SK-N-SH (cell line): ENCODE data around the gene CCDC88C. TPM values are rescaled to one million over a fixed set of nuclear protein-coding genes. Genes with fewer than 3 reads are reported as not detected.

Experiments
- CTCF ChIA-PET: fragments of 300-600, 350-600 bp; formaldehyde crosslinking; extraction: SDS; loops from one replicate; lab custom pipeline; 2021; lab: Yijun Ruan, JAX
- POLR2A ChIA-PET: fragments of 350-600 bp; sonication (Branson Sonifier 250); formaldehyde crosslinking; extraction: SDS; loops from one replicate; lab custom pipeline; 2020; ENCODE audit warnings: antibody characterized with exemption, inconsistent platforms; lab: Yijun Ruan, JAX
- DNase-seq: peaks from one replicate; pipeline ENCODE4 v3.0.0; 2012
- H2AFZ ChIP-seq: fragments of 200-600 bp; sonication (generic); 2 replicates; pipeline ENCODE4 v1.8.1; 2016; ENCODE audit warnings: antibody characterized with exemption, mild to moderate bottlenecking, low read depth
- H3F3A ChIP-seq: fragments of 200-600 bp; sonication (generic); replicated peaks from 2 replicates; pipeline ENCODE3; 2016; ENCODE audit warnings: antibody characterized with exemption, mild to moderate bottlenecking; ENCODE audit not compliant: insufficient read depth
- H3K27ac ChIP-seq, 2 experiments: fragments of 200-500 bp in 1 of 2; fragments of 200-600 bp in 1 of 2; sonication (Bioruptor generic) in 1 of 2; sonication (generic), shearing (Covaris generic) in 1 of 2; 2 replicates each; pipeline versions ENCODE4 v1.5.1 to v1.6.1; 2014 to 2016; ENCODE audit warnings: low read depth in 2 of 2, inconsistent platforms in 1 of 2, low read length in 1 of 2, mild to moderate bottlenecking in 1 of 2, mixed read lengths in 1 of 2
- H3K27me3 ChIP-seq: fragments of 200-600 bp; sonication (generic), shearing (Covaris generic); 2 replicates; pipeline ENCODE4 v1.6.1; 2016; ENCODE audit warnings: mixed run types; ENCODE audit not compliant: insufficient read depth
- H3K36me3 ChIP-seq, 2 experiments: fragments of 200-500 bp in 1 of 2; fragments of 200-600 bp in 1 of 2; sonication (Bioruptor generic) in 1 of 2; sonication (generic) in 1 of 2; replicated peaks in 1 of 2; 2 replicates each; pipeline versions ENCODE3 to v1.5.1; 2014 to 2016; ENCODE audit warnings: low read length in 1 of 2, mild to moderate bottlenecking in 1 of 2; ENCODE audit not compliant: insufficient read depth in 2 of 2, control insufficient read depth in 1 of 2
- H3K4me1 ChIP-seq, 2 experiments: fragments of 200-500 bp in 1 of 2; fragments of 200-600 bp in 1 of 2; sonication (Bioruptor generic) in 1 of 2; sonication (generic), shearing (Covaris generic) in 1 of 2; 2 replicates each; pipeline versions ENCODE4 v1.5.1 to v1.6.1; 2014 to 2016; ENCODE audit warnings: low read depth in 1 of 2, low read length in 1 of 2, mixed run types in 1 of 2; ENCODE audit not compliant: insufficient read depth in 2 of 2, control insufficient read depth in 1 of 2
- H3K4me2 ChIP-seq: fragments of 200-600 bp; sonication (generic), shearing (Covaris generic); 2 replicates; pipeline ENCODE4 v1.6.1; 2017; ENCODE audit warnings: mixed run types
- H3K4me3 ChIP-seq, 2 experiments: fragments of 200-500 bp in 1 of 2; fragments of 200-600 bp in 1 of 2; sonication (Bioruptor generic) in 1 of 2; sonication (generic), shearing (Covaris generic) in 1 of 2; 2 replicates each; pipeline versions ENCODE4 v1.5.1 to v1.8.1; 2014 to 2016; ENCODE audit warnings: low read depth in 2 of 2, inconsistent platforms in 1 of 2, low read length in 1 of 2, mild to moderate bottlenecking in 1 of 2, mixed read lengths in 1 of 2, moderate library complexity in 1 of 2
- H3K79me2 ChIP-seq: fragments of 200-600 bp; sonication (generic); 2 replicates; pipeline ENCODE4 v1.8.1; 2017; ENCODE audit warnings: mild to moderate bottlenecking; ENCODE audit not compliant: insufficient read depth
- H3K9ac ChIP-seq: fragments of 200-600 bp; sonication (generic); 2 replicates; pipeline ENCODE4 v1.6.1; 2017; ENCODE audit warnings: mixed run types
- H3K9me2 ChIP-seq: fragments of 200-600 bp; sonication (generic); 2 replicates; pipeline ENCODE4 v1.6.1; 2017; ENCODE audit warnings: mixed run types
- H3K9me3 ChIP-seq: fragments of 200-600 bp; sonication (generic); 2 replicates; pipeline ENCODE4 v1.6.1; 2017; ENCODE audit warnings: mixed run types, mild to moderate bottlenecking, moderate library complexity
- H4K20me1 ChIP-seq: fragments of 200-600 bp; sonication (generic); 2 replicates; pipeline ENCODE4 v1.6.1; 2017; ENCODE audit warnings: mild to moderate bottlenecking, mixed run types; ENCODE audit not compliant: insufficient read depth
- CHD2 ChIP-seq: fragments of 150-350 bp; IDR thresholded peaks from 2 replicates; pipeline ENCODE4 v1.6.1; 2018; ENCODE audit warnings: low read length; ENCODE audit not compliant: partially characterized antibody
- GABPA ChIP-seq: IDR thresholded peaks from 2 replicates; pipeline ENCODE4 v1.4.0; 2012; ENCODE audit warnings: low read depth, mild to moderate bottlenecking
- MAX ChIP-seq: IDR thresholded peaks from 2 replicates; pipeline ENCODE4 v1.4.0; 2012; ENCODE audit warnings: low read depth
- MEF2A ChIP-seq: IDR thresholded peaks from 2 replicates; pipeline ENCODE4 v1.4.0; 2012; ENCODE audit warnings: low read depth, borderline replicate concordance
- NFIC ChIP-seq: IDR thresholded peaks from 2 replicates; pipeline ENCODE4 v1.4.0; 2012; ENCODE audit warnings: borderline replicate concordance
- NRF1 ChIP-seq: IDR thresholded peaks from 2 replicates; pipeline ENCODE4 v1.6.1; 2012; ENCODE audit warnings: low read depth, mild to moderate bottlenecking, low read length
- RAD21 ChIP-seq: IDR thresholded peaks from 2 replicates; pipeline ENCODE4 v1.6.1; 2012; ENCODE audit warnings: mild to moderate bottlenecking, low read length
- RCOR1 ChIP-seq: fragments of 150-350 bp; IDR thresholded peaks from 2 replicates; pipeline ENCODE4 v1.6.1; 2017; ENCODE audit warnings: antibody characterized with exemption, low read length
- SMC3 ChIP-seq: IDR thresholded peaks from 2 replicates; pipeline ENCODE4 v1.6.1; 2012; ENCODE audit warnings: low read depth, low read length, improper control_type of control experiment
- TAF1 ChIP-seq: IDR thresholded peaks from 2 replicates; pipeline ENCODE4 v1.6.1; 2012; ENCODE audit warnings: low read depth, mild to moderate bottlenecking, low read length, moderate library complexity, borderline replicate concordance
- TCF12 ChIP-seq: IDR thresholded peaks from 2 replicates; pipeline ENCODE4 v1.4.0; 2012
- TEAD4 ChIP-seq: IDR thresholded peaks from 2 replicates; pipeline ENCODE4 v1.4.0; 2012; ENCODE audit warnings: mild to moderate bottlenecking, borderline replicate concordance; ENCODE audit not compliant: insufficient read depth
- USF2 ChIP-seq: fragments of 150-350 bp; IDR thresholded peaks from 2 replicates; pipeline ENCODE4 v1.6.1; 2017; ENCODE audit warnings: antibody characterized with exemption, low read length, low read depth, borderline replicate concordance
- ZBTB33 ChIP-seq: IDR thresholded peaks from 2 replicates; pipeline ENCODE4 v1.4.0; 2012; ENCODE audit warnings: low read depth, borderline replicate concordance
- WGBS: methylation state at CpG from one replicate; pipeline ENCODE4 v1.1.6; 2017; ENCODE audit warnings: low lambda C conversion rate; 5-methylcytosine and 5-hydroxymethylcytosine counted together
- polyA plus RNA-seq, 3 experiments: library from polyadenylated mRNA; depleted of rRNA; stranded (reverse); fragments of >200 nt; gene quantifications; 2 replicates each; pipeline ENCODE4 v1.2.3, GENCODE V29; 2012

The CCDC88C gene
- polyA plus RNA-seq, 1 of the 3 experiments (the other 2 are of a cell fraction), result 0.39 TPM

GRCh38 chr14:91405241-91405721 is 12.3 kb downstream of the CCDC88C start:
- H3F3A ChIP-seq, result no peaks in the 10 kb centered on the region
- H3K4me2 ChIP-seq, result no peak overlapping the region
- CTCF ChIA-PET, result interaction anchor here (1.3 to 2.9 kb wide), 5 partner anchors 10 to 233 kb away, joined by 3 to 10 read pairs (median 6); no protein-coding TSS in a partner anchor
- no peaks in the 10 kb centered on the region for H3K36me3 ChIP-seq
- DNase-seq, result no peak
- POLR2A ChIA-PET, result no interaction called here
- no peak for TF ChIP-seq NRF1
- no peak for TF ChIP-seq SMC3
- no peak for TF ChIP-seq MEF2A
- no peak for TF ChIP-seq MAX
- no peak for TF ChIP-seq GABPA
- TF ChIP-seq RAD21, result no peak
- no peak overlapping the region for H3K9ac ChIP-seq
- no peak overlapping the region for H3K27ac ChIP-seq
- H3K9me2 ChIP-seq, result no peaks in the 10 kb centered on the region
- no peaks in the 10 kb centered on the region for H3K9me3 ChIP-seq
- no peak overlapping the region for H3K4me3 ChIP-seq
- H4K20me1 ChIP-seq, result no peaks in the 10 kb centered on the region
- no peaks in the 10 kb centered on the region for H3K79me2 ChIP-seq
- H2AFZ ChIP-seq, result no peak overlapping the region
- H3K27me3 ChIP-seq, result no peaks in the 10 kb centered on the region
- WGBS, result 83% methylated on average over 10 of the region's 14 CpGs
- H3K4me1 ChIP-seq, result peaks cover 0 to 13% of the 10 kb centered on the region in 2 experiments; a peak in 1 of 4 replicates

DNA sequence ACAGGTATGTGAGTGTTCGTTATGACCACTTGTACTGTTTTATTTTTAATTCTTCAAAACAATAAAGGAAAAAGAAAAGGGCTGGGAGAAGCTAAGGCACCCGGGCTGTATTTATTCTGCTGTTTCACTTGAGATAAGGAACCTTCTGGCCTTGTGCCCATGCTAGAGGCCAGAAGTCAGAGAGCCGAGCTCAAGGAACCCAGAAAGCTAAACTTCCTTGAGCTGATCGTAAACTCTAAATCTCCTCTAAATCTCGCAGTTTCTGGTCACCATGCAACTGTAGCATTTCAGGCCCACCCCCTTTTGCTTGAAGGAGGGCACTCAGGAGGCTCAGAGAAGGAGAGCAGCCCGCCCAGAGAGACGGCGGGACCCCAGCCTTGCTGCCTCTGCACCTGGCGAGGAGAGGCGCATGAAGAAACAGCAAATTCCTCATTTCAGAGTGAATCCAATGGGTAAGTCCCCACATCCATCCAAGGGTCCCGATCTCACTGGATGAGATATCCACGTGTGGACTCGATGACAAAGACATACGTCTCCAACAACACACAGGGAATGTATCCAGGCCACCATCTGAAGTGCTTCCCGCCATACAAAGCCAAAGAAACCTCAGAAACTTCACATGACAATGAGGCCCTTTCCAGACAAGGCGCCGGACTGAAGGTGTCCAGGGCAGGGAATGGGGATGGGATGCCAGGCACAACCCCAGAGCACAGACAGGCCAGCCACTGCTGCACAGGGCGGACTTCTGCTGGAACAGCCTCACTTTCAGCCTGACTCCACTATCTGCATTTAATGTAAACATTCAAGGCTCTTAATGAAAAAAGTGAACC is 14.6 kb downstream of the CCDC88C start:
- no peak overlapping the region for H3K9ac ChIP-seq
- peaks cover 0 to 25% of the 10 kb centered on the region in 2 experiments; a peak in 1 of 4 replicates for H3K4me1 ChIP-seq
- H3K9me2 ChIP-seq, result no peaks in the 10 kb centered on the region
- no peaks in the 10 kb centered on the region for H4K20me1 ChIP-seq
- WGBS, result 67% methylated on average over 13 of the region's 18 CpGs
- H3K4me2 ChIP-seq, result no peak overlapping the region
- ChIA-PET CTCF (interaction anchor here (0.7 to 2.9 kb wide), 4 partner anchors 17 to 500 kb away, joined by 3 to 12 read pairs (median 6); no protein-coding TSS in a partner anchor), POLR2A (interaction anchor here (0.6 kb wide), 1 partner anchor 78 kb away, joined by 3 read pairs; no protein-coding TSS in a partner anchor)
- no peaks in the 10 kb centered on the region for H3F3A ChIP-seq
- no peaks in the 10 kb centered on the region for H3K27me3 ChIP-seq
- H3K9me3 ChIP-seq, result no peaks in the 10 kb centered on the region
- TF ChIP-seq RAD21, result no peak
- TF ChIP-seq TAF1, result no peak
- TF ChIP-seq NRF1, result no peak
- no peak for TF ChIP-seq TCF12
- TF ChIP-seq RCOR1, result no peak
- no peak for TF ChIP-seq ZBTB33
- no peak for TF ChIP-seq CHD2
- no peak for TF ChIP-seq NFIC
- no peak for TF ChIP-seq TEAD4
- TF ChIP-seq USF2, result no peak
- H2AFZ ChIP-seq, result no peak overlapping the region
- no peaks in the 10 kb centered on the region for H3K79me2 ChIP-seq
- peak; percentile 54 for DNase-seq
- no peaks in the 10 kb centered on the region for H3K36me3 ChIP-seq
- H3K27ac ChIP-seq, result peak overlapping the region in 1 of 2 experiments; percentile 59; a peak in 2 of 4 replicates
- no peak overlapping the region for H3K4me3 ChIP-seq
